ENCODE results near the gene ACBD6.

ACBD6 gene

GRCh38 chr1:180352021-180352420 lies 150.4 kb downstream of the ACBD6 start (continued):
- TF ChIP-seq ZNF266 (tag by site-specific recombination; IDR thresholded peaks at IDR 0.05; ENCODE audit: low read depth) (no peak), OVOL3 (tag by site-specific recombination; IDR thresholded peaks at IDR 0.05) (no peak), PRDM2 (tag by site-specific recombination; IDR thresholded peaks at IDR 0.05; ENCODE audit: borderline replicate concordance) (no peak), ZNF596 (tag by site-specific recombination; IDR thresholded peaks at IDR 0.05) (no peak), ZSCAN30 (tag by site-specific recombination; IDR thresholded peaks at IDR 0.05) (no peak), ZNF626 (tag by site-specific recombination; IDR thresholded peaks at IDR 0.05) (no peak), ZNF341 (tag by site-specific recombination; IDR thresholded peaks at IDR 0.05; ENCODE audit: low read depth) (no peak)
- TF ChIP-seq, protein P1, sequence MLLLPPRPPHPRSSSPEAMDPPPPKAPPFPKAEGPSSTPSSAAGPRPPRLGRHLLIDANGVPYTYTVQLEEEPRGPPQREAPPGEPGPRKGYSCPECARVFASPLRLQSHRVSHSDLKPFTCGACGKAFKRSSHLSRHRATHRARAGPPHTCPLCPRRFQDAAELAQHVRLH (tag by site-specific recombination; IDR thresholded peaks at IDR 0.05), result no peak

GRCh38 chr1:180345148-180345547 lies 157.2 kb downstream of the ACBD6 start:
- Histone ChIP-seq H3K4me3 (ENCODE audit: low read depth, low read length) (no peak overlapping the region), H3K27ac (ENCODE audit: extremely low read depth, low read depth, low read length) (no peak overlapping the region; the same call in 1 of the 2 replicates), H3K36me3 (ENCODE audit: control insufficient read depth in 2 of 2, insufficient read depth in 1 of 2, low read length in 2 of 2) (no peaks in the 10 kb centered on the region), H3K9me3 (ENCODE audit: control insufficient read depth, insufficient read depth, low read depth, low read length) (no peaks in the 10 kb centered on the region), H3K4me1 (ENCODE audit: control insufficient read depth, insufficient read depth, low read length) (peaks cover 19% of the 10 kb centered on the region)
- ChIA-PET POLR2A (no interaction called here), CTCF (no interaction called here)
- peak; percentile 75 for TF ChIP-seq PRDM1 (tag by site-specific recombination; IDR thresholded peaks at IDR 0.05)
- TF ChIP-seq ZNF112 (tag by site-specific recombination; IDR thresholded peaks at IDR 0.05), result no peak

DNA sequence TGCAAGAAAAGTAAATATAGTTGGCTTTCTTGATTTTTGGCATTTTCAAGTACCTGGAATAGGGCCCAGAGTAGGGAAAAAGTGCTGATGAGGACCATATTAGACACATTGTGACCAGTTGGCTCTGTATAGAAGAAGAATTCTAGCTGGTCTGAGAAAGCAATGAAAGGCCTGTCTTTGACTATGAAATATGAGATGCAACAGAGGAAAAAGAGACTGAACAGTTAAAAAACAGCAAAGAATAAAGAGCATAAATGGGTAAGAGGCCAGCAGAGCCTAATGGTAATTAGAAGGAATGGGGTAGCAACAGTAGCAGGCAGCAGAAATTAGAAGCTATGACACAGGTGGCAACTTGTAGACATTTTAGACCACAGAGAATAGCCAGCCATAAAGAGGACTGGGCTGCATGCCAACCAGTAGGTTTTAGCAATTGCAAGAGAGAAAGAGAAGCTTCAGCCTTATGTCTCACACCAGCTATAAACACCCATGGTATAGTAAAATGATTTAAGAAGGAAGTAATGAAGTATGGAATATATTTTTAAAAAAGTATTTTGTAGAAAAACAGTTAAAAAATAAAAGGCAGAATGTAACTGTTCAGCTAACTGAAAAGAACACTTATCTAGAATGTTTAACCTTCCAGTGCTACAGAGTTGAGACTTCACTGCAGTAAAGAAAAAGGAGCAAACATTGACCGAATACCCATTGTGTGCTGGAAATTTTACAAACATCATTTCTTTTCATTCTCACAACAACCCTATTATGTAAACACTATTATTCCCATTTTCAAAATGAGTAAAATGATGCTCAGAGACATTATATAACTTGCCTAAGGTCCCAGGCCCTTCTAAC lies 158.2 kb downstream of the ACBD6 start:
- H3K4me3 ChIP-seq (ENCODE audit: low read depth, low read length), result no peak overlapping the region
- ChIA-PET CTCF (no interaction called here), POLR2A (no interaction called here)
- no peaks in the 10 kb centered on the region for H3K9me3 ChIP-seq (ENCODE audit: control insufficient read depth, insufficient read depth, low read depth, low read length)
- peaks cover 19% of the 10 kb centered on the region for H3K4me1 ChIP-seq (ENCODE audit: control insufficient read depth, insufficient read depth, low read length)
- no peaks in the 10 kb centered on the region for H3K36me3 ChIP-seq (ENCODE audit: control insufficient read depth in 2 of 2, insufficient read depth in 1 of 2, low read length in 2 of 2)
- peak overlapping the region; percentile 53 for H3K27ac ChIP-seq (ENCODE audit: extremely low read depth, low read depth, low read length)
- TF ChIP-seq KLF10 (tag by site-specific recombination; IDR thresholded peaks at IDR 0.05), result no peak
- TF ChIP-seq, protein P1 (tag by site-specific recombination; IDR thresholded peaks at IDR 0.05), result peak; percentile 72; the same call in 1 of the 2 replicates
- TF ChIP-seq ZNF37A (tag by site-specific recombination; IDR thresholded peaks at IDR 0.05), result no peak
- no peak for TF ChIP-seq ZNF76 (tag by site-specific recombination; IDR thresholded peaks at IDR 0.05; ENCODE audit: borderline replicate concordance, low read depth)
- TF ChIP-seq SALL2 (tag by site-specific recombination; IDR thresholded peaks at IDR 0.05; ENCODE audit: borderline replicate concordance), result no peak
- no peak for TF ChIP-seq ZNF830 (tag by site-specific recombination; IDR thresholded peaks at IDR 0.05; ENCODE audit: low read depth)
- no peak for TF ChIP-seq ZNF423 (tag by site-specific recombination; IDR thresholded peaks at IDR 0.05)
- TF ChIP-seq ZNF211 (tag by site-specific recombination; IDR thresholded peaks at IDR 0.05; ENCODE audit: low read depth), result no peak
- no peak for TF ChIP-seq ZSCAN16 (tag by site-specific recombination; IDR thresholded peaks at IDR 0.05)
- TF ChIP-seq SETDB1 (IDR thresholded peaks at IDR 0.05; ENCODE audit: insufficient read length, low read length), result no peak
- TF ChIP-seq ZNF114 (tag by site-specific recombination; IDR thresholded peaks at IDR 0.05), result no peak
- TF ChIP-seq ZNF548 (tag by site-specific recombination; IDR thresholded peaks at IDR 0.05), result no peak
- no peak for TF ChIP-seq ZNF266 (tag by site-specific recombination; IDR thresholded peaks at IDR 0.05; ENCODE audit: low read depth)
- TF ChIP-seq, protein P2, sequence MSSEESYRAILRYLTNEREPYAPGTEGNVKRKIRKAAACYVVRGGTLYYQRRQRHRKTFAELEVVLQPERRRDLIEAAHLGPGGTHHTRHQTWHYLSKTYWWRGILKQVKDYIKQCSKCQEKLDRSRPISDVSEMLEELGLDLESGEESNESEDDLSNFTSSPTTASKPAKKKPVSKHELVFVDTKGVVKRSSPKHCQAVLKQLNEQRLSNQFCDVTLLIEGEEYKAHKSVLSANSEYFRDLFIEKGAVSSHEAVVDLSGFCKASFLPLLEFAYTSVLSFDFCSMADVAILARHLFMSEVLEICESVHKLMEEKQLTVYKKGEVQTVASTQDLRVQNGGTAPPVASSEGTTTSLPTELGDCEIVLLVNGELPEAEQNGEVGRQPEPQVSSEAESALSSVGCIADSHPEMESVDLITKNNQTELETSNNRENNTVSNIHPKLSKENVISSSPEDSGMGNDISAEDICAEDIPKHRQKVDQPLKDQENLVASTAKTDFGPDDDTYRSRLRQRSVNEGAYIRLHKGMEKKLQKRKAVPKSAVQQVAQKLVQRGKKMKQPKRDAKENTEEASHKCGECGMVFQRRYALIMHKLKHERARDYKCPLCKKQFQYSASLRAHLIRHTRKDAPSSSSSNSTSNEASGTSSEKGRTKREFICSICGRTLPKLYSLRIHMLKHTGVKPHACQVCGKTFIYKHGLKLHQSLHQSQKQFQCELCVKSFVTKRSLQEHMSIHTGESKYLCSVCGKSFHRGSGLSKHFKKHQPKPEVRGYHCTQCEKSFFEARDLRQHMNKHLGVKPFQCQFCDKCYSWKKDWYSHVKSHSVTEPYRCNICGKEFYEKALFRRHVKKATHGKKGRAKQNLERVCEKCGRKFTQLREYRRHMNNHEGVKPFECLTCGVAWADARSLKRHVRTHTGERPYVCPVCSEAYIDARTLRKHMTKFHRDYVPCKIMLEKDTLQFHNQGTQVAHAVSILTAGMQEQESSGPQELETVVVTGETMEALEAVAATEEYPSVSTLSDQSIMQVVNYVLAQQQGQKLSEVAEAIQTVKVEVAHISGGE (tag by site-specific recombination; conservative IDR thresholded peaks at IDR 0.05; ENCODE audit: low read depth), result no peak

Measured in HEK293 (cell line).